GM10248 (cell line): ENCODE measurements around the gene ZNF581.

ENCODE experiments used
- CTCF ChIA-PET: fragments of 300-600 bp; sonication (Branson Sonifier 250); formaldehyde crosslinking; extraction: SDS; loops from one replicate; lab custom pipeline; 2021; ENCODE audit warnings: antibody characterized with exemption; lab: Yijun Ruan, JAX
- POLR2A ChIA-PET: fragments of 350-650 bp; sonication (Branson Sonifier 250); formaldehyde crosslinking; extraction: SDS; loops from one replicate; lab custom pipeline; 2020; ENCODE audit warnings: antibody characterized with exemption; lab: Yijun Ruan, JAX
- DNase-seq: peaks from one replicate; pipeline ENCODE4 v3.0.0; 2012; ENCODE audit errors: extremely low spot score
- CTCF ChIP-seq: IDR thresholded peaks from 2 replicates; pipeline ENCODE4 v1.5.1; 2012; ENCODE audit warnings: mild to moderate bottlenecking, low read depth; ENCODE audit errors: extremely low read depth, missing control alignments, control extremely low read depth

Gene ZNF581

GRCh38 chr19:55614711-55615542, 28.5 kb upstream of the ZNF581 start:
- POLR2A ChIA-PET = interaction anchor here (1.4 kb wide), 1 partner anchor 9 kb away, joined by 3 read pairs; the partner anchor contains the start of gene ZNF865
- DNase-seq = no peak
- CTCF ChIA-PET = interaction anchor here (1.4 kb wide), 1 partner anchor 18 kb away, joined by 4 read pairs; no protein-coding TSS in a partner anchor
- no peak for TF ChIP-seq CTCF

- ChIA-PET POLR2A (interaction anchor here (1.4 kb wide), 1 partner anchor 10 kb away, joined by 3 read pairs; the partner anchor contains the start of gene ZNF865), CTCF (interaction anchor here (1.4 kb wide), 1 partner anchor 17 kb away, joined by 4 read pairs; no protein-coding TSS in a partner anchor)
- no peak for TF ChIP-seq CTCF
- DNase-seq = no peak
These were observed 27.7 kb upstream of the ZNF581 start for GRCh38 chr19:55615543-55616394.

- no peak for TF ChIP-seq CTCF
- no peak for DNase-seq
- CTCF ChIA-PET = interaction anchor here (4.3 kb wide), 1 partner anchor 10 kb away, joined by 30 read pairs; the partner anchor contains the start of gene ZNF865
- POLR2A ChIA-PET = no interaction called here
These were observed 27.0 kb upstream of the ZNF581 start for GRCh38 chr19:55616395-55616875.

- ChIA-PET CTCF (interaction anchor here (1.2 to 4.7 kb wide), 4 partner anchors 8 to 15 kb away, joined by 3 to 37 read pairs (median 18); partner anchors contain the start of gene ZNF865), POLR2A (no interaction called here)
- no peak for TF ChIP-seq CTCF
- DNase-seq = no peak
These were observed 26.0 kb upstream of the ZNF581 start for GRCh38 chr19:55617426-55617825.

GRCh38 chr19:55618426-55618825, 25.0 kb upstream of the ZNF581 start:
- POLR2A ChIA-PET = no interaction called here
- DNase-seq = no peak
- TF ChIP-seq CTCF = no peak
- CTCF ChIA-PET = interaction anchor here (1.2 to 4.7 kb wide), 4 partner anchors 8 to 14 kb away, joined by 3 to 37 read pairs (median 18); partner anchors contain the start of gene ZNF865
